ENCODE data around the gene ZNF14.

- TF ChIP-seq CTCF (IDR thresholded peaks at IDR 0.05) (no peak), POLR2A (IDR thresholded peaks at IDR 0.05) (no peak)
Measured at GRCh38 chr19:19711934-19712828, 20.7 kb downstream of the ZNF14 start.
